Natural killer cell (primary cell): ENCODE measurements around the gene COX7B2. TPM values are rescaled to one million over a fixed set of nuclear protein-coding genes. Genes with fewer than 3 reads are reported as not detected.

ENCODE experiments used
- ATAC-seq, 3 donors: fragments of 150-1000 bp in 2 of 3; fragments of 200-7000 bp in 1 of 3; cut with Tn5 transposase; 1 replicate in 1 of 3; 2 replicates in 2 of 3; pipeline ENCODE4 v1.10.0; 2021; ENCODE audit warnings: mild to moderate bottlenecking in 2 of 3, moderate library complexity in 2 of 3
- DNase-seq, 2 donors: peaks; one replicate each; pipeline versions ENCODE4 v3.0.0 to v3.0.0-alpha.2; 2013 to 2021; ENCODE audit warnings: mixed read lengths in 1 of 2
- H3K27ac ChIP-seq: one replicate; pipeline ENCODE4 v1.5.1; 2013; ENCODE audit warnings: mild to moderate bottlenecking, low read length
- H3K27me3 ChIP-seq: one replicate; pipeline ENCODE4 v1.6.1; 2013; ENCODE audit warnings: low read length; ENCODE audit not compliant: control insufficient read depth, insufficient read depth
- H3K36me3 ChIP-seq: one replicate; pipeline ENCODE4 v1.6.1; 2013; ENCODE audit warnings: low read length; ENCODE audit not compliant: control insufficient read depth, insufficient read depth
- H3K4me1 ChIP-seq: one replicate; pipeline ENCODE4 v1.6.1; 2013; ENCODE audit warnings: low read length; ENCODE audit not compliant: control insufficient read depth, insufficient read depth
- H3K4me3 ChIP-seq: one replicate; pipeline ENCODE4 v1.5.1; 2013; ENCODE audit warnings: low read length
- H3K9me3 ChIP-seq: one replicate; pipeline ENCODE4 v1.6.1; 2013; ENCODE audit warnings: low read length; ENCODE audit not compliant: control insufficient read depth, insufficient read depth
- H3K27ac Mint-ChIP-seq, 2 donors: one replicate each; pipeline ENCODE4 v1.8.0; 2022; ENCODE audit warnings: mild to moderate bottlenecking in 2 of 2, mixed read lengths in 2 of 2, moderate library complexity in 1 of 2
- H3K27me3 Mint-ChIP-seq, 2 donors: one replicate each; pipeline ENCODE4 v1.8.0; 2022; ENCODE audit warnings: low read depth in 2 of 2, mixed read lengths in 2 of 2
- H3K36me3 Mint-ChIP-seq: one replicate; pipeline ENCODE4 v1.8.0; 2022; ENCODE audit warnings: mixed read lengths
- H3K4me1 Mint-ChIP-seq, 2 donors: one replicate each; pipeline ENCODE4 v1.8.0; 2022; ENCODE audit warnings: mixed read lengths in 2 of 2
- H3K4me3 Mint-ChIP-seq: one replicate; pipeline ENCODE4 v1.8.0; 2022; ENCODE audit warnings: mild to moderate bottlenecking, moderate library complexity, mixed read lengths
- H3K9me3 Mint-ChIP-seq, 2 donors: one replicate each; pipeline ENCODE4 v1.8.0; 2022; ENCODE audit warnings: mixed read lengths in 2 of 2
- CTCF ChIP-seq: fragments of 200-600 bp; IDR thresholded peaks from one replicate; pipeline ENCODE4 v1.8.0; 2022; ENCODE audit warnings: antibody characterized with exemption
- WGBS: methylation state at CpG from one replicate; pipeline ENCODE4 v1.1.7; 2013; ENCODE audit warnings: missing lambda C conversion rate; ENCODE audit not compliant: insufficient coverage; 5-methylcytosine and 5-hydroxymethylcytosine counted together
- intact Hi-C: fragments of 100-400 bp; cut with micrococcal nuclease; formaldehyde crosslinking; loops from one replicate; pipeline ENCODE4 v1.14.2; 2022
- total RNA-seq, 4 donors: library from RNA; stranded (reverse); fragments of 120-200 nt in 1 of 4; gene quantifications; one replicate each; pipeline versions ENCODE4 v1.2.3 to v1.2.4, GENCODE V29; 2013 to 2022

COX7B2 gene
- total RNA-seq, 3 donors from 2014 or later (not counting 1 experiment from before 2014, with no cell fraction given), result not detected

GRCh38 chr4:46947541-46947940 is 38.5 kb upstream of the COX7B2 start:
- ATAC-seq (no peak), DNase-seq (no peak)
- TF ChIP-seq CTCF, result no peak
- Mint-ChIP-seq H3K4me1 (no peaks in the 10 kb centered on the region), H3K36me3 (no peaks in the 10 kb centered on the region), H3K27me3 (peaks cover 3 to 40% of the 10 kb centered on the region in 2 donors), H3K4me3 (no peak overlapping the region), H3K27ac (no peak overlapping the region), H3K9me3 (no peaks in the 10 kb centered on the region)
- H3K9me3 ChIP-seq, result no peaks in the 10 kb centered on the region
- no peak overlapping the region for H3K27ac ChIP-seq
- no peaks in the 10 kb centered on the region for H3K27me3 ChIP-seq
- no peak overlapping the region for H3K4me3 ChIP-seq
- intact Hi-C loops, result no loop called here
- no peaks in the 10 kb centered on the region for H3K4me1 ChIP-seq
- 7% methylated on average over 2 of the region's 2 CpGs for WGBS
- no peaks in the 10 kb centered on the region for H3K36me3 ChIP-seq

- H3K27me3 ChIP-seq, result no peaks in the 10 kb centered on the region
- H3K9me3 ChIP-seq, result no peaks in the 10 kb centered on the region
- no peak overlapping the region for H3K27ac ChIP-seq
- no peaks in the 10 kb centered on the region for H3K36me3 ChIP-seq
- no peak for ATAC-seq
- WGBS, result 80% methylated on average over 6 of the region's 6 CpGs
- Mint-ChIP-seq H3K9me3 (no peaks in the 10 kb centered on the region), H3K27me3 (peaks cover 3 to 41% of the 10 kb centered on the region in 2 donors), H3K36me3 (no peaks in the 10 kb centered on the region), H3K4me1 (no peaks in the 10 kb centered on the region), H3K4me3 (no peak overlapping the region), H3K27ac (no peak overlapping the region)
- H3K4me3 ChIP-seq, result no peak overlapping the region
- no peak for DNase-seq
- no peak for TF ChIP-seq CTCF
- intact Hi-C loops, result no loop called here
- no peaks in the 10 kb centered on the region for H3K4me1 ChIP-seq
Measured at GRCh38 chr4:46946919-46947536, 38.0 kb upstream of the COX7B2 start.

GRCh38 chr4:46945062-46945461 is 36.0 kb upstream of the COX7B2 start:
- Mint-ChIP-seq H3K4me1 (no peaks in the 10 kb centered on the region), H3K9me3 (no peaks in the 10 kb centered on the region), H3K36me3 (no peaks in the 10 kb centered on the region), H3K27me3 (peaks cover 6 to 49% of the 10 kb centered on the region in 2 donors), H3K27ac (no peak overlapping the region), H3K4me3 (no peak overlapping the region)
- Histone ChIP-seq H3K4me3 (no peak overlapping the region), H3K9me3 (no peaks in the 10 kb centered on the region), H3K4me1 (no peaks in the 10 kb centered on the region), H3K36me3 (no peaks in the 10 kb centered on the region), H3K27me3 (no peaks in the 10 kb centered on the region), H3K27ac (no peak overlapping the region)
- no peak for TF ChIP-seq CTCF
- DNase-seq (no peak), ATAC-seq (no peak)
- intact Hi-C loops, result no loop called here

DNA sequence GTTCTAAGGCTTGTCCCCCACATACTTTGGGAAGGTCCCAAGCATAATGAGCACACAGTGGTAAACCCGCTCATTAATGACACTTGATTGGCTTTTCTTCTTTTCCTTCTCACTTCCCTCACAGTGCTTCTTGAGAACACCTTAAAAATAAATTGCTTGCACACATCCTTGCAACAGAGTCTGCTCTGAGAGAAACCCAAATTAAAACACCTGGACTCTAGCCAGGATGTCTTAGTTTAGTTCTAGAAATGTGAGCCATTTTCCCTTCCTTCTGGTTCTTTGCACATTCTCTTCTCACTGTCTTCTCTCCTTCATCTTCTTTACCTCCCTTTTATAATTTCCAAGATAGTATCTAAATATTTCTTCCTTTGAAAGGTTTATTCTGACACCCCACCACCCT is 35.3 kb upstream of the COX7B2 start:
- TF ChIP-seq CTCF, result no peak
- no peak overlapping the region for H3K27ac Mint-ChIP-seq
- no peaks in the 10 kb centered on the region for H3K36me3 Mint-ChIP-seq
- ATAC-seq (no peak), DNase-seq (no peak)
- no peak overlapping the region for H3K27ac ChIP-seq
- H3K9me3 ChIP-seq, result no peaks in the 10 kb centered on the region
- no peaks in the 10 kb centered on the region for H3K27me3 ChIP-seq
- intact Hi-C loops, result no loop called here
- no peaks in the 10 kb centered on the region for H3K4me1 ChIP-seq
- H3K27me3 Mint-ChIP-seq, result peaks cover 6 to 49% of the 10 kb centered on the region in 2 donors
- no peak overlapping the region for H3K4me3 Mint-ChIP-seq
- H3K9me3 Mint-ChIP-seq, result no peaks in the 10 kb centered on the region
- WGBS, result 92% methylated on average over 1 of the region's 1 CpG
- H3K4me1 Mint-ChIP-seq, result no peaks in the 10 kb centered on the region
- no peak overlapping the region for H3K4me3 ChIP-seq
- H3K36me3 ChIP-seq, result no peaks in the 10 kb centered on the region
